Activated T-helper 2 cell treated with anti-CD3 and anti-CD28 coated beads, Interferon-gamma antibody, Interleukin-2, Interleukin-4, amounts not matched to agents 10 μg/mL and 5 μg/mL and 100 μg/mL, durations not matched to agents 14 hours and 24 hours and 36 hours (primary cell): ENCODE measurements around the gene OR13J1. TPM values are rescaled to one million over a fixed set of nuclear protein-coding genes. Genes with fewer than 3 reads are reported as not detected.
"Not testable (repeated sequence)": the region's sequence is repeated elsewhere in the genome, so short reads cannot be mapped to it uniquely, and the experiment has no call there.

Experiments used
- DNase-seq: peaks from one replicate; pipeline ENCODE4 v3.0.0; 2021; ENCODE audit warnings: low spot score
- H3K27ac Mint-ChIP-seq: one replicate; pipeline ENCODE4 v1.8.0; 2021; ENCODE audit warnings: mixed read lengths
- H3K27me3 Mint-ChIP-seq: one replicate; pipeline ENCODE4 v1.8.0; 2021; ENCODE audit warnings: low read depth, mixed read lengths
- H3K36me3 Mint-ChIP-seq: one replicate; pipeline ENCODE4 v1.8.0; 2021; ENCODE audit warnings: low read depth, mixed read lengths
- H3K4me1 Mint-ChIP-seq: one replicate; pipeline ENCODE4 v1.8.0; 2021; ENCODE audit warnings: low read depth, mixed read lengths
- H3K4me3 Mint-ChIP-seq: one replicate; pipeline ENCODE4 v1.8.0; 2021; ENCODE audit warnings: low read depth, mild to moderate bottlenecking, moderate library complexity, mixed read lengths
- H3K9me3 Mint-ChIP-seq: one replicate; pipeline ENCODE4 v1.8.0; 2021; ENCODE audit warnings: mixed read lengths
- intact Hi-C: fragments of 100-400 bp; cut with micrococcal nuclease; formaldehyde crosslinking; loops from one replicate; pipeline ENCODE4 v1.15.1; 2023
- total RNA-seq: library from RNA; stranded (reverse); gene quantifications from 2 replicates; pipeline ENCODE4 v1.2.3, GENCODE V29; 2022

The OR13J1 gene
- total RNA-seq, result not detected in 2 replicates

- no peak within 1 kb of the TSS for H3K27ac Mint-ChIP-seq
- no peak within 1 kb of the TSS for H3K4me3 Mint-ChIP-seq
- no peaks in the 10 kb centered on the region for H3K4me1 Mint-ChIP-seq
- H3K36me3 Mint-ChIP-seq, result no peaks in the 10 kb centered on the region
- intact Hi-C loops, result no loop called here
- no peak for DNase-seq
- peaks cover 7% of the 10 kb centered on the region for H3K27me3 Mint-ChIP-seq
- no peaks in the 10 kb centered on the region for H3K9me3 Mint-ChIP-seq
Observed at GRCh38 chr9:35870351-35870923, at the start of gene OR13J1. TSS of gene OR13J1 (minus strand) at chr9:35870401. CDS start at chr9:35870401, 0 bp downstream.

DNA sequence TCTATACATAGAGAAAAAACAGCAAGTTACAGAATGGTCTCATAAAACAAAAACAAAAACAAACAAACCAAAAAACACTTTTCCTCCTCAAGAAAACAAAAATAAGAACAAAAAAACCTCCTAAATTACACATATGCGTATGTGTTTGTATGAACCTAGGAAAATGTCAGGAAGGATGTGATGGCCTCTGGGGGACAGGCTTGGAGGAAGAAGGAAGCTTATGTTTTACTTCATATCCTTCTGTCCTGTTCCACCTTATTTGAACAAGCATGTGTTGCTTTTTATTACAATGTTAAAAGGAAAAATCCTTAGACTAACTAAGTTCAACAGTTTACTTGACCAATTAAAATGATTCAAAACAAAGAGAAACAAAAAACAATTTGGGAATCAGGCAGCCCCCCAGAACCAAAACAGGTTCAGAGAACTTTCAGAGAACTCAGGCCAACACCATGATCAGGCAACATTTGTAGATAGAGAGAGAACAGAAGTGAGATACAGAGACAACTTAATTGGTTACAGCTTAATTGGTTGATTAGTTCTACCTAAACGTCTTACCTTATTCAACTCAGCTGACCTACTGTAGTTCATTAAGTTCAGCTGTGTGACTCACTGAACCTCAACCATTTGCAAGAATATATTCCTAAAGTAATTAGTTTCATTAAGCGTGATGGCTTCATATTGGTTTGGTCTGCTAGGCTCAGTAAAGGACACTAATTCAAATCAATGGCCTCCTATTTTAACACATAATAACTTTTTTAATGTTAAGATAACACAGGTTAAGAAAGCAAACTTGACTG is 49.2 kb upstream of the OR13J1 start:
- peaks cover 6% of the 10 kb centered on the region for H3K27me3 Mint-ChIP-seq
- no peak overlapping the region for H3K4me3 Mint-ChIP-seq
- DNase-seq, result no peak
- H3K36me3 Mint-ChIP-seq, result no peaks in the 10 kb centered on the region
- H3K9me3 Mint-ChIP-seq, result no peaks in the 10 kb centered on the region
- intact Hi-C loops, result no loop called here
- H3K27ac Mint-ChIP-seq, result no peak overlapping the region
- H3K4me1 Mint-ChIP-seq, result peaks cover 8% of the 10 kb centered on the region

DNA sequence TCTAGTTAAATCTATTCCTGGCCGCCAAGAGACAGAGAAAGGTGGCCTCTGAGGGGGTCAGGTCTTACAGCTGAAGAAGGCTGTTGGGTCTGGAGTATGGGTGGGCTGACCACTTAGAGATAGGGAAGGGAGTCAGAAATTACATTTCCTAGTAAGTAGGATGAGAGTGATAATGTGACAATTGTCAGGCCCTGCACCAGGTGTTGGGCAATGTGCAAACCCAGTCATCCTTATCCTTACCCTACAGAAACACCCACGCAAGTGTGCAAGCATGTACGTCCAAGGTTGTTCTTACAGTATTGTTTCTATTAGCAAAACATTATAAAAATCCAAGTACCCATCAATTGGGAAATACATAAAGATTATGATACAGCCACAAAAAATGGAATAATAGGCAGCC is 48.6 kb upstream of the OR13J1 start:
- Mint-ChIP-seq H3K9me3 (no peaks in the 10 kb centered on the region), H3K27me3 (peaks cover 6% of the 10 kb centered on the region), H3K27ac (no peak overlapping the region), H3K36me3 (no peaks in the 10 kb centered on the region), H3K4me3 (no peak overlapping the region), H3K4me1 (peaks cover 3% of the 10 kb centered on the region)
- no peak for DNase-seq
- intact Hi-C loops, result no loop called here

DNA sequence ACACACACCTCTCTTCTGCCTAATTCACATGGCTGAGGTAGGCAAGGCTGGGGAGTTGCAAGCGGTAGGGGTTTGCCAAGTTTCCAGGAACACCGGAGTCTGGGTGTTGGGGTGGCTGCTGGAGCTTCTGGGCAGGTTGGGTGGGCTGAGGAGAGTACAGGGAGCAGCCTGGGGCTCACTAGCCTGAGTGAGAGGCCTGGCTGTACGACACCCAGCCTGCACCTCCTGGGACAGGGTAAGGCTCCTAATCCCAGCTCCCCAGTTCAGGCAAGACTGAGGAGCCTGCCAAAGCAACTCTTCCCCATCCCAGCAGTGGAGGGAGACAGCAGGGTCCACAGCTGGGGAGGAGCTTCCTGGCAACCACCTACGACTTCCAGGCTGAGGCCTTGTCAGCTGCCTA is 47.1 kb upstream of the OR13J1 start:
- Mint-ChIP-seq H3K9me3 (no peaks in the 10 kb centered on the region), H3K4me1 (peaks cover 1% of the 10 kb centered on the region), H3K27ac (no peak overlapping the region), H3K4me3 (no peak overlapping the region), H3K36me3 (no peaks in the 10 kb centered on the region), H3K27me3 (peaks cover 3% of the 10 kb centered on the region)
- intact Hi-C loops, result no loop called here
- no peak for DNase-seq

- Mint-ChIP-seq H3K4me3 (no peak overlapping the region), H3K27ac (no peak overlapping the region), H3K4me1 (peaks cover 11% of the 10 kb centered on the region), H3K27me3 (no peaks in the 10 kb centered on the region), H3K9me3 (no peaks in the 10 kb centered on the region), H3K36me3 (no peaks in the 10 kb centered on the region)
- intact Hi-C loops, result no loop called here
- no peak for DNase-seq
Observed at GRCh38 chr9:35915681-35916294, 45.6 kb upstream of the OR13J1 start.

DNA sequence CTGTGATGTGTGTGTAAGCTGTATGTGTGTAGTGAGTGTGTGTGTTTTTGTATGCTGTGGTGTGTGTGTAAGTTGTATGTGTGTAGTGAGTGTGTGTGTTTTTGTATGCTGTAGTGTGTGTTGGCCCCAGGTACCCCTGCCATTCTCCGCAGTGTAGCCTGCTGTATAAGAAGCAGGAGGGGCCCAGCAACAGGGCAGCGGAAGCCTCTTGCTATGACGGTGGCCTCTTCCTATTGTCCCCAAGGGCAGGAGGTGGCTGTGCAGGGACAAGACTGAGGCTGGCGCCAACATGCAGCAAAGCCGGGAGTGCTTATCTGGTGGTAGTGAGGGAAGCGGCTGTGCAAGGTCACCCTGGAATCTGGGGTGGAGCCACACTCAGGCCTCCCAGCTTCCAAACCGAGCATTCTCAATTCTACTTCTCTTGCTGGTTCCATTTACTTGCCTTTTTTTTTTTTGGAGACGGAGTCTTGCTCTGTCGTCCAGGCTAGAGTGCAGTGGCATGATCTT is 44.2 kb upstream of the OR13J1 start:
- Mint-ChIP-seq H3K4me3 (no peak overlapping the region), H3K27ac (no peak overlapping the region), H3K27me3 (no peaks in the 10 kb centered on the region), H3K36me3 (no peaks in the 10 kb centered on the region), H3K4me1 (peaks cover 18% of the 10 kb centered on the region), H3K9me3 (no peaks in the 10 kb centered on the region)
- intact Hi-C loops, result no loop called here
- DNase-seq, result no peak

GRCh38 chr9:35913429-35913828 is 43.2 kb upstream of the OR13J1 start:
- H3K4me1 Mint-ChIP-seq, result peaks cover 27% of the 10 kb centered on the region
- H3K4me3 Mint-ChIP-seq, H3K27ac Mint-ChIP-seq, H3K9me3 Mint-ChIP-seq, intact Hi-C loops, H3K27me3 Mint-ChIP-seq, DNase-seq, H3K36me3 Mint-ChIP-seq: not testable (repeated sequence)

- Mint-ChIP-seq H3K36me3 (no peaks in the 10 kb centered on the region), H3K9me3 (no peaks in the 10 kb centered on the region), H3K4me1 (peaks cover 32% of the 10 kb centered on the region), H3K27me3 (no peaks in the 10 kb centered on the region), H3K4me3 (no peak overlapping the region), H3K27ac (no peak overlapping the region)
- DNase-seq, result no peak
- intact Hi-C loops, result no loop called here
Observed at GRCh38 chr9:35912791-35913400, 42.7 kb upstream of the OR13J1 start.

DNA sequence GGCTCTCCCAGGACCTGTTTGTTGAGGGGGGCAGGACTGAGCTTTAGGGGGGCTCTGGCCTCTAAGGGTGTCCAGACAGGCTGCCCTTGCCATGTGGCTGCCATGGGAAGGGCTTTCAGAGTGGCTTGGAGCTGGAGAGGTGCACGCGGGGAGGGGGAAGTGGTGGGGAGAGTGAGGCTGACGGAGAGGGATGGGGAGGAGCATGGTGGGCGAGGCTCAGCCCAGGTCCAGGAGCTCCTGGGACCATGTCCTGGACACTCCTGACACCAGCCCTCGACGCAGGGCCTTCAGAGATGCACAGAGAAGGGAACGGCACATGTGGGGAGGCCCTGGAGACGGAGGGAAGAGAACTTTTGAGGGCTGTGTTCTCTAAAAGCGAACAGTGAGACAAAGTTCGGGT is 41.5 kb upstream of the OR13J1 start:
- intact Hi-C loops, result loop anchor here (1.0 to 2.0 kb wide), 2 partner anchors 13 to 22 kb away; no protein-coding TSS in a partner anchor
- Mint-ChIP-seq H3K9me3 (no peaks in the 10 kb centered on the region), H3K36me3 (no peaks in the 10 kb centered on the region), H3K4me3 (no peak overlapping the region), H3K4me1 (peaks cover 37% of the 10 kb centered on the region), H3K27ac (no peak overlapping the region), H3K27me3 (no peaks in the 10 kb centered on the region)
- DNase-seq, result no peak

DNA sequence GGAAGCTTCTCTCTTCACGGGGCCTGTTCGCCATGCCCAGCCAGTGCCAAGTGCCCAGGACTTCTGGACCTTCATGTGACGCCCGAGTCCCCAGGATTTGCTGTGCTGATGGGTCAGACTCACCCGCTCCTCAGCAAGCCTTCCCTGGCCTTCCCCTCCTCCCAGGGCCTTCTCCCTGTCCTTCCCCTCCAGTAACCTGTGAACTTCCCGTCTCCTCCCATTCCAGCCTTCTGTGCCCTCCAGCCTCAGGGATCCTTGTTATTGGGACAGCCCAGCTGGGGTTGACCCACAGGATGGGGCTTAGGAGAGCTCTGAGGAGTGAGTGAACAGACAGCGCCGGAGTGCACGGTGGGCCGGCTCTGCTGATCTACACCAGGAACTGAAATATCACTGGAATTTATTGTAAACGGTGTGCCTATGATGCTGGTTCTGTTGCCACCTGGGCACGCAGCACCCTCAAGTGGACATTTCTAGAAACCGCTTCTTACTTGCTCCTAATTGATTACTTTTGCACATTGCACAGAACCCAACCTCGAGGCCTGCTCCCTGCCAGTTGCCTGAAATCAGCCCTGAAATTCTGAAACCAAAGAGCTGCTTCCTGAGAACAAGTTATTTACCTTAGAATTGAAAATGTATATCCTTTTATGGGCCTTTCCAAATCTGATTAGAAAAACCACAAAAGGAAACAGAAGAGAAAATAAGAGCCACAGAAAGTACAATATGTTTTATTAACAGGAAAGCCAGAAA is 40.6 kb upstream of the OR13J1 start:
- Mint-ChIP-seq H3K9me3 (no peaks in the 10 kb centered on the region), H3K27me3 (no peaks in the 10 kb centered on the region), H3K27ac (peak overlapping the region; percentile 88), H3K36me3 (no peaks in the 10 kb centered on the region), H3K4me1 (peaks cover 38% of the 10 kb centered on the region), H3K4me3 (peak overlapping the region; percentile 60)
- intact Hi-C loops, result loop anchor here (1.0 to 2.0 kb wide), 2 partner anchors 14 to 23 kb away; no protein-coding TSS in a partner anchor
- DNase-seq, result peak; percentile 45

DNA sequence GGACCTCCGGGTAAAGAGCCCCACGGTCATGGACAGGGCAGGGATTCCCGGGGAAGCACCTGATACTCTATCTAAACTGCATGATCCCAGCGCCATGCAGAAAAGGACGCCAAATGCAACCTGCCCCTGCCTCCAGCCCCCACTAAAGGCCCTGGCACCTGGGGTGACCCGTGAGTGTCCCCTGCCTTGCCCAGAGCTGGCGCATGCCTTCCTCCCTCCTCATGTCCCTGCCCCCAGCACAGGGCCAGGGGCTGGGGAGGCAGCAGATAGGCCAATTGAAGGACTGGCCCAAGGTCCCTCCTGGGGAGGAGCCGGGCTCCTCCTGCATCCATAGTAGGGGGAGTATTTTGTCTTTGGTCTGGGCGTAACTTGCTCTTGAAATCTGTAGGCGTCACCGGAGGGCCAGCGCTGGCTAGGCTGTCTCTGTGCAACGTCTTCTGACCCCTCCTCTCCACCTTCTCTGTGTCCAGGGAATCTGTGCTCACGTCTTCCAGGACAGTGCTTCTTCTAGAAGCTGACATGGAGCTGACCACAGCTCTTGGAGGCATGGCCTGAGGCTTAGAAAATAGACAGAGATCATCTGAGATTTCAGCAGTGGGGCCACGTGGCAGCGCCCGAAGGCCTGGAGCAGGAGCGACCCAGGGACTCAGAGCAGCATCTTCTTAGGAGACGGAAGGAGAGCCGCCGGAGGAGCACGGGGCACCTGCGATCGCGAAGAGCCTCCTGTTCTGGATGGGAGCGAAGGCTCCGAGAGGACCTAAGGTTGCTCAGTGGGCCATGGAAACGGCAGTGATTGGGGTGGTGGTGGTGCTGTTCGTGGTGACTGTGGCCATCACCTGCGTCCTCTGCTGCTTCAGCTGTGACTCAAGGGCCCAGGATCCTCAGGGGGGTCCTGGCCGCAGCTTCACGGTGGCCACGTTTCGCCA is 39.7 kb upstream of the OR13J1 start:
- no peak overlapping the region for H3K4me3 Mint-ChIP-seq
- no peak for DNase-seq
- no peaks in the 10 kb centered on the region for H3K9me3 Mint-ChIP-seq
- intact Hi-C loops, result loop anchor here (2.0 kb wide), 1 partner anchor 15 kb away; no protein-coding TSS in a partner anchor
- H3K27ac Mint-ChIP-seq, result no peak overlapping the region
- no peaks in the 10 kb centered on the region for H3K36me3 Mint-ChIP-seq
- H3K4me1 Mint-ChIP-seq, result peaks cover 38% of the 10 kb centered on the region
- H3K27me3 Mint-ChIP-seq, result peaks cover 2% of the 10 kb centered on the region
